B cell (primary cell): Measurements from ENCODE around the gene DMXL1. TPM values are rescaled to one million over a fixed set of nuclear protein-coding genes. Genes with fewer than 3 reads are reported as not detected.

ENCODE experiments used
- ATAC-seq: fragments of 200-7000 bp; cut with Tn5 transposase; one replicate; pipeline ENCODE4 v1.10.0; 2021; ENCODE audit warnings: low read depth, mild to moderate bottlenecking, moderate number of reproducible peaks, moderate library complexity
- CTCF ChIA-PET: fragments of 350-600 bp; sonication (Branson Sonifier 250); formaldehyde crosslinking; loops from one replicate; lab custom pipeline; 2021; ENCODE audit warnings: antibody characterized with exemption, inconsistent platforms; lab: Charles Lee
- POLR2A ChIA-PET: fragments of 350-600 bp; sonication (Branson Sonifier 250); formaldehyde crosslinking; loops from one replicate; lab custom pipeline; 2021; ENCODE audit warnings: antibody characterized with exemption; lab: Charles Lee
- DNase-seq: peaks from one replicate; pipeline ENCODE4 v3.0.0; 2013
- H2AFZ ChIP-seq: 2 replicates; pipeline ENCODE4 v1.6.1; 2012; ENCODE audit warnings: mild to moderate bottlenecking, low read depth, low read length; ENCODE audit not compliant: insufficient read depth, poor library complexity, severe bottlenecking
- H3K27ac ChIP-seq, 2 donors: 1 replicate in 1 of 2; 2 replicates in 1 of 2; pipeline ENCODE4 v1.5.1; 2012 to 2013; ENCODE audit warnings: low read length in 2 of 2, mild to moderate bottlenecking in 2 of 2, moderate library complexity in 1 of 2
- H3K27me3 ChIP-seq, 4 experiments: fragments of 200-600 bp in 1 of 4; sonication (generic) in 1 of 4; replicated peaks in 1 of 4; 1 replicate in 2 of 4; 2 replicates in 2 of 4; pipeline versions ENCODE4 v1.6.1 to v1.7.0; 2013 to 2016; ENCODE audit warnings: low read length in 3 of 4, mild to moderate bottlenecking in 2 of 4, mixed read lengths in 1 of 4, moderate library complexity in 1 of 4; ENCODE audit not compliant: insufficient read depth in 4 of 4, control insufficient read depth in 3 of 4; ENCODE audit errors: control extremely low read depth in 1 of 4
- H3K36me3 ChIP-seq, 2 experiments: replicated peaks in 1 of 2; 1 replicate in 1 of 2; 2 replicates in 1 of 2; pipeline versions ENCODE4 v1.6.1 to v1.7.1; 2013; ENCODE audit warnings: low read length in 1 of 2; ENCODE audit not compliant: insufficient read depth in 2 of 2, control insufficient read depth in 1 of 2; ENCODE audit errors: control extremely low read depth in 1 of 2, extremely low read depth in 1 of 2
- H3K4me1 ChIP-seq, 2 donors: fragments of 200-600 bp in 1 of 2; sonication (generic) in 1 of 2; 1 replicate in 1 of 2; 2 replicates in 1 of 2; pipeline versions ENCODE4 v1.5.1 to v1.6.1; 2013 to 2017; ENCODE audit warnings: low read length in 2 of 2; ENCODE audit not compliant: control insufficient read depth in 2 of 2, insufficient read depth in 2 of 2
- H3K4me2 ChIP-seq: replicated peaks from 2 replicates; pipeline ENCODE3; 2012; ENCODE audit warnings: mild to moderate bottlenecking, low read depth, low read length; ENCODE audit not compliant: poor library complexity, severe bottlenecking
- H3K4me3 ChIP-seq, 5 experiments: fragments of 200-600 bp in 1 of 5; sonication (generic) in 1 of 5; 1 replicate in 3 of 5; 2 replicates in 2 of 5; pipeline versions ENCODE4 v1.5.1 to v1.7.0; 2011 to 2016; ENCODE audit warnings: low read length in 4 of 5, mild to moderate bottlenecking in 4 of 5, low read depth in 2 of 5, control low read depth in 1 of 5, moderate library complexity in 1 of 5; ENCODE audit not compliant: insufficient read depth in 1 of 5; ENCODE audit errors: control extremely low read depth in 1 of 5, extremely low read depth in 1 of 5
- H3K79me2 ChIP-seq: fragments of 200-600 bp; sonication (generic); one replicate; pipeline ENCODE4 v1.6.0; 2016; ENCODE audit warnings: low read length; ENCODE audit not compliant: control insufficient read depth, insufficient read depth
- H3K9ac ChIP-seq: fragments of 200-600 bp; sonication (generic); 2 replicates; pipeline ENCODE4 v1.6.1; 2017; ENCODE audit warnings: mild to moderate bottlenecking, low read length, moderate library complexity
- H3K9me3 ChIP-seq, 3 donors: one replicate each; pipeline versions ENCODE4 v1.6.1 to v1.7.1; 2013; ENCODE audit warnings: low read length in 2 of 3; ENCODE audit not compliant: control insufficient read depth in 2 of 3, insufficient read depth in 1 of 3; ENCODE audit errors: control extremely low read depth in 1 of 3
- H4K20me1 ChIP-seq: 2 replicates; pipeline ENCODE4 v1.6.0; 2012; ENCODE audit warnings: mild to moderate bottlenecking, low read length; ENCODE audit not compliant: insufficient read depth, control insufficient read depth, poor library complexity, severe bottlenecking
- H3K27ac Mint-ChIP-seq: one replicate; pipeline ENCODE4 v1.8.0; 2021; ENCODE audit warnings: mixed read lengths
- H3K27me3 Mint-ChIP-seq: one replicate; pipeline ENCODE4 v1.8.0; 2021; ENCODE audit warnings: mixed read lengths
- H3K4me1 Mint-ChIP-seq: one replicate; pipeline ENCODE4 v1.8.0; 2021; ENCODE audit warnings: mixed read lengths
- H3K4me3 Mint-ChIP-seq: one replicate; pipeline ENCODE4 v1.8.0; 2021; ENCODE audit warnings: mixed read lengths
- H3K9me3 Mint-ChIP-seq: one replicate; pipeline ENCODE4 v1.8.0; 2022; ENCODE audit warnings: mixed read lengths; ENCODE audit not compliant: insufficient read depth
- EZH2 ChIP-seq: IDR thresholded peaks from 2 replicates; pipeline ENCODE4 v1.6.1; 2012; ENCODE audit warnings: borderline replicate concordance, low read depth, mild to moderate bottlenecking, moderate library complexity, low read length; ENCODE audit not compliant: insufficient read depth, poor library complexity, severe bottlenecking
- WGBS: methylation state at CpG from one replicate; pipeline ENCODE4 v1.1.5; 2013; ENCODE audit warnings: missing lambda C conversion rate; ENCODE audit not compliant: insufficient coverage; 5-methylcytosine and 5-hydroxymethylcytosine counted together
- intact Hi-C: fragments of 100-400 bp; cut with micrococcal nuclease; formaldehyde crosslinking; loops from one replicate; pipeline ENCODE4 v1.10.0; 2022
- polyA plus RNA-seq: library from polyadenylated mRNA; depleted of rRNA; stranded (reverse); fragments of >200 nt; gene quantifications from 2 replicates; pipeline ENCODE4 v1.2.3, GENCODE V29; 2012
- total RNA-seq, 2 donors: library from RNA; stranded (reverse); fragments of 120-200 nt in 1 of 2; gene quantifications; 1 replicate in 1 of 2; 2 replicates in 1 of 2; pipeline versions ENCODE4 v1.2.3 to v1.2.4, GENCODE V29; 2013 to 2022
- TF ChIP-seq, protein P1 (sequence below): fragments of 200-600 bp; IDR thresholded peaks from one replicate; pipeline ENCODE4 v1.8.0; 2022; ENCODE audit warnings: antibody characterized with exemption, mild to moderate bottlenecking

The DMXL1 gene
- total and polyA plus RNA-seq, 2 donors (not counting 1 experiment from before 2014, with no cell fraction given), result 37.9 to 129 TPM

DNA sequence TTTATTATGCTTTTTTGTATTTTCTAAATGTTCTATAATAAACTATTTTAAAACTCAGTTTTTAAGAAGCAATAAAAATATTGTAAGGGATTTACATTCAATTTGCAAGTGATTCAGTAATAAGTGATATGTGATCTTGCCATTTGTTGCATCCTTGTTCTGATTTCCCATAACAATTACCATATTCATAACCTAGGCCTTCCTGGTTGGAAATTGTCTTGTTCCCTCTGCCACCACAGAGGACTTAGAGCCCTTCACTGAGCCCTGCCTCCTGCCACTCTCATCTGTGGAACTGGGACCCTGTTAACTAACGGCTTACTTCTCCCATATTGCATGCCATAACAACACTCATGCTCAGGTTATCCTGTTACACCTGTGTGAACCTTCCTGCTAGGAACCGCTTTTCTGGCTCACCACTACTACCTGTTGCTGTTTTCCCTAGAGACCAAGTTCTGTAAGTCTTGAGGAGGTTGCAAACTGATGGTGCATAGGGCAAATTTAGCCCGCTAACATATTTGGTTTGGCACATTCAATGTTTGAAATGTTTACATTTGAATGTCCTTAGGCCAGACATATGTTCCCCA, 49.6 kb upstream of the DMXL1 start:
- ChIA-PET CTCF (interaction anchor here (0.6 to 5.0 kb wide), 33 partner anchors 8 to 414 kb away, joined by 3 to 75 read pairs (median 4); partner anchors contain the start of genes DMXL1 and DTWD2), POLR2A (interaction anchor here (1.2 to 2.9 kb wide), 2 partner anchors 50 to 247 kb away, joined by 4 to 15 read pairs; partner anchors contain the start of gene DMXL1)
- intact Hi-C loops, result loop anchor here (5.0 to 10.0 kb wide), 3 partner anchors 164 to 431 kb away; partner anchors contain the start of gene HSD17B4
- Histone ChIP-seq H2AFZ (peak overlapping the region; percentile 47), H3K4me1 (peaks cover 70 to 73% of the 10 kb centered on the region in 2 donors), H3K4me2 (peak overlapping the region; percentile 21), H3K79me2 (peaks cover 13% of the 10 kb centered on the region), H3K9me3 (peaks cover 0 to 6% (median 0%) of the 10 kb centered on the region in 3 donors), H3K4me3 (no peak overlapping the region), H3K27me3 (no peaks in the 10 kb centered on the region), H3K27ac (peak overlapping the region; percentile 78 to 79), H3K36me3 (no peaks in the 10 kb centered on the region), H3K9ac (no peak overlapping the region), H4K20me1 (no peaks in the 10 kb centered on the region)
- TF ChIP-seq, protein P1, sequence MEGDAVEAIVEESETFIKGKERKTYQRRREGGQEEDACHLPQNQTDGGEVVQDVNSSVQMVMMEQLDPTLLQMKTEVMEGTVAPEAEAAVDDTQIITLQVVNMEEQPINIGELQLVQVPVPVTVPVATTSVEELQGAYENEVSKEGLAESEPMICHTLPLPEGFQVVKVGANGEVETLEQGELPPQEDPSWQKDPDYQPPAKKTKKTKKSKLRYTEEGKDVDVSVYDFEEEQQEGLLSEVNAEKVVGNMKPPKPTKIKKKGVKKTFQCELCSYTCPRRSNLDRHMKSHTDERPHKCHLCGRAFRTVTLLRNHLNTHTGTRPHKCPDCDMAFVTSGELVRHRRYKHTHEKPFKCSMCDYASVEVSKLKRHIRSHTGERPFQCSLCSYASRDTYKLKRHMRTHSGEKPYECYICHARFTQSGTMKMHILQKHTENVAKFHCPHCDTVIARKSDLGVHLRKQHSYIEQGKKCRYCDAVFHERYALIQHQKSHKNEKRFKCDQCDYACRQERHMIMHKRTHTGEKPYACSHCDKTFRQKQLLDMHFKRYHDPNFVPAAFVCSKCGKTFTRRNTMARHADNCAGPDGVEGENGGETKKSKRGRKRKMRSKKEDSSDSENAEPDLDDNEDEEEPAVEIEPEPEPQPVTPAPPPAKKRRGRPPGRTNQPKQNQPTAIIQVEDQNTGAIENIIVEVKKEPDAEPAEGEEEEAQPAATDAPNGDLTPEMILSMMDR, result no peak
- TF ChIP-seq EZH2, result no peak
- peak overlapping the region; percentile 82 for H3K27ac Mint-ChIP-seq
- no CpG with 5 or more reads among the region's 3 CpGs for WGBS
- ATAC-seq, result no peak
- H3K27me3 Mint-ChIP-seq, result no peaks in the 10 kb centered on the region
- peaks cover 3% of the 10 kb centered on the region for H3K9me3 Mint-ChIP-seq
- H3K4me3 Mint-ChIP-seq, result no peak overlapping the region
- DNase-seq, result peak; percentile 11
- peaks cover 68% of the 10 kb centered on the region for H3K4me1 Mint-ChIP-seq
